ENCODE measurements around the gene HOXC11.

HOXC11 gene

DNA sequence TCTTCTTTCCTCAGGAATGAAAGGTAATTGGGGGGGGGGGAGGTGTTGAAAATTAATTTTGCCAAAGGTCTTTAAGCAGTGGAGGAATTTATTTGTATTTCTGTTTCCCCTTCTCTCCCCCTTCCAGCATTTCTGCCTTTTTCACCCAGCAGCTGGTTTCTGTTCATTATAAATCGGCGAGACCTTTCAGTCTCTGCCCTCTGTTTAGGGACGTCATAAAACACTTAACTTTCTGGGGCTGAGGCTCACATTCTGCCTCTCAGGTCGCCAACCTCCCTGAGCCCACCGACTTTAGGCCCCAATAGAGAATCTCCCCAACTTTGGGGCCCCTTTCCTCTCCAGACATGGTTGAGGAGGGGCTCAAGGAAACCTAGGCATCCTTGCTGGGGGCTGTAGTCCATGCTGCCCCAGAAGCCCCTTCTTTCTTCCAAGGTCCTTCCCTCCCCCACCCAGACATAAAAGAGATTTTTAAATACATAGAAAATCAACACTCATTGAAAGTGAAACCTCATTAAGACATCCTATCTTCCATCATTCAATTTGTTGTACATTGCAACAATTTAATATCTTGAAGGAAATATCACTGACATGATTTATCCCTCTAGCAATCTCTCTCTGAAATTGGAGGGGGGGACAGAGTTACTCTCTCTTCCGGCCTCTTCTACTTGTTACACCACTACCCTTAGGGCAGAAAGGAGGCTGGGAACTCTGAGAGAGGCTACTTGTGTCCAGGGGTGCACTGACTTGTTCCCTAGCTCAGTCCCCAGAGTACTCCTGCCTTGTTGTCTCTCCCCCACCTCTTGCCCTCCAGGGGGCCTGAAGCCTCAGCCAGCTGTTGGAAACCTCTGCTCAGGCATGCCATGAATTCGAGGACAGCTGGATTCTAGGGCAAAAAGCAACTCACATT, 52.8 kb downstream of the HOXC11 start:
- no peak for DNase-seq

DNA sequence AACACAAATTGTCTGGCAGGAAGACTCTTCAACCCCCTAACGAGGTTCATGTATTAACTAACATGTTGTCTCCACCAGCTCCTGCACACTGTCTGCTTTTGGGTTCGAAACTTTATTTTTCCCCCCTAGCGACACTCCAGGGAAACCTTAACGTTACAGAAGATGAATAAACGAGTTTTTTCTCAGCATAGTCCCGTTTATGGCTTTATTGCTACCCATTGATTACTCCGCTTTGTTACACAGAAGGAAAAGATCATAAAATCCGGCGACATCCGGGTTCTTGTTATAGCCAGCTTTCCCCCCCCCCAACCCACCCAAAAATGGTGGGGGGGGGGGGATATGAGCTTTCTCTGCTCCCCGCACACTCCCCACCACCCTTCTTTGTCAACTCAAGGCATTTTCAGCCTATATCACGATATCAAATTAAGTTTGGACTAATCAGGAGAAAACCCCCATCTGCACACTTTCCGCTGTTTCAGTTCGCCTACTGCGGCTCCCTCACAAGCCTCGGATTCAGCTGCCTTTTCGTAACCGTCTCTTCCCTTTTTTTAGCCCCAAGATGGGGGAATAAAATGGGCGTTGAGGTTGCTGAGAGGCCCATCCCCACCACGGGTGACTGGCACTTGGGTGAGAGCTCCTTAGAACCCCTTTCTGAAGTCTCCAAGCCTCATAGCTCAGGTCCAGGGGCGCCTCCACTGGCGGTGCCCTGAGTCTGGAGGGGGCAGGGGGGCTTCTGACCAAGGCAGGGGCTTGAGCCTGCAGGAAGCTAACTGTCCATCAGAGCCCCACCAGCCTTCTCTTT, 53.9 kb downstream of the HOXC11 start:
- no peak for DNase-seq

Measured in NCI-H187 treated with DMSO at 0.1 percent for 48 hours (cell line).